GM18499 (cell line): Measurements from ENCODE around the gene RNF126.
"Not testable (repeated sequence)": the region's sequence is repeated elsewhere in the genome, so short reads cannot be mapped to it uniquely, and the experiment has no call there.

Experiments
- ATAC-seq: cut with Tn5 transposase; IDR thresholded peaks from one replicate; pipeline ENCODE4 v1.9.1; 2021; ENCODE audit warnings: moderate number of reproducible peaks; ENCODE audit not compliant: insufficient read depth, unreplicated experiment

Gene RNF126

GRCh38 chr19:632579-633067 lies 30.4 kb downstream of the RNF126 start:
- ATAC-seq: no peak

GRCh38 chr19:629961-630714 lies 32.9 kb downstream of the RNF126 start:
- no peak for ATAC-seq

DNA sequence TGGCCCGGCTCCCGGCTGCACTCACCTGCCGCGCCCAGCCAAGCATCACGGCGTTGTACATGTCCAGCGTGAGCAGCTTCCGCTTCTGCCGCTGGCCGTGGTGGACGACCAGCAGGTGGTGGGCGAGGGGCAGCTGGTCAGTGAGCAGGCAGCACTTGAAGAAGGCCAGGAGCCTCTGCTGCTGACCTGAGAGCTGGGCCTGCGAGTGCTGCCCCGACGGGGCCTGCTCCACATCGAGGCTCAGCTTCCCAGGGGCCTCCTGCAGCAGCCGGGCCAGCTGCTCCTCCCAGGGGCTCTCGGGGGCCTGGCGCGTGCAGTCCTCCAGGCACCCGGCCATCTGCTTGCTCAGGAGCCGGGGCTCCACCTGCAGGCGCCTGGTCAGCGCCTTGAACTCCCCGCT lies 33.5 kb downstream of the RNF126 start:
- ATAC-seq: not testable (repeated sequence)

DNA sequence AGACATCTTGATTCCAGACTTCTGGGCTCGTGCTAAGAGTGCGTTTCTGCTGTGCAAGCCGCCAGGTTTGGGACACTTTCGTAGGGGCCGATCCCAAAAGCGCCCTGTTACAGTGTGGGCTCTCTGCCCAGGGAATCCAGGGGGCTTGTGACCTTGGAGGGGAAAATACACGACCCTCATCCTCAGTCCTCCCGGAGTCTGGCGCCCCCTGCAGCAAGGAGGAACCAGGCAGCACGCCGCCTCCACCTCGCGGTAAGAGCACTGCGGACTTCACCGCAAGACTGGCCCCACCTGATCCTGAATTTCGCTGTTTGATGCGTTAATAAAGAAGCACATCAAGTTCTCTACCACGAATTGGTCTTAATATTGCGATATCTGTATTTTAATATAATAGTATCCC lies 34.8 kb downstream of the RNF126 start:
- no peak for ATAC-seq

DNA sequence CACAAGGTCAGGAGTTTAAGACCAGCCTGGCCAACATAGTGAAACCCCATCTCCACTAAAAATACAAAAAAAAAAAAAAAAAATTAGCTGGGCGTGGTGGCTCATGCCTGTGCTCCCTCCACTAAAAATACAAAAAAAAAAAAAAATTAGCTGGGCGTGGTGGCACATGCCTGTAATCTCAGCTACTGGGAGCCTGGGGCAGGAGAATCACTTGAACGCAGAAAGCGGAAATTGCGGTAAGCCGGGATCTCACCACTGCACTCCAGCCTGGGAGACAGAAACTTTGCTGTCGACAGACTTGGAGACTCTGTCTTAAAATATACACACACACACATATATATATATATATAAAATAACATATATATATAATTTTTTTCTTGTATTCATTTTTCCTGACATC lies 36.4 kb downstream of the RNF126 start:
- not testable (repeated sequence) for ATAC-seq

DNA sequence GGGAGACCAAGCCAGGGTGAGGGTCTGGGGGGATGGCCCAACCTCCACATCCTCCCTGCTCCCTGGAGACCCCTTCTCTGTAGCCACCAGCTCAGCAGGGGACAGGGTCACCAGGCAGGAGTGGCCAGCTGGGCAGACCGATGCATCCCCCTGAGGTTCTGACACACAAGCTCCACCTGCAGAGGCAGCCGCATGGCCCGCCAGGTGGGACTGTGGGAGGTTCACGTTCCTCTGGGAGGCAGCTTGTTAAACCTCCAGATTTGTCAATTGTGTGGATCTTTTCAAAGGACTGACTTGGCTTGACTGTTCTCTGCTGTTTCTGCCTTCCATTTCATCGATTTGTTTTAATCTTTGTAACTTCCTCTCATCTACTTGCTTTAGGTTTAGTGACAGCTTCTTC lies 37.8 kb downstream of the RNF126 start:
- no peak for ATAC-seq

GRCh38 chr19:624433-625109 lies 38.4 kb downstream of the RNF126 start:
- ATAC-seq: no peak

GRCh38 chr19:623974-624373 lies 39.0 kb downstream of the RNF126 start:
- no peak for ATAC-seq

DNA sequence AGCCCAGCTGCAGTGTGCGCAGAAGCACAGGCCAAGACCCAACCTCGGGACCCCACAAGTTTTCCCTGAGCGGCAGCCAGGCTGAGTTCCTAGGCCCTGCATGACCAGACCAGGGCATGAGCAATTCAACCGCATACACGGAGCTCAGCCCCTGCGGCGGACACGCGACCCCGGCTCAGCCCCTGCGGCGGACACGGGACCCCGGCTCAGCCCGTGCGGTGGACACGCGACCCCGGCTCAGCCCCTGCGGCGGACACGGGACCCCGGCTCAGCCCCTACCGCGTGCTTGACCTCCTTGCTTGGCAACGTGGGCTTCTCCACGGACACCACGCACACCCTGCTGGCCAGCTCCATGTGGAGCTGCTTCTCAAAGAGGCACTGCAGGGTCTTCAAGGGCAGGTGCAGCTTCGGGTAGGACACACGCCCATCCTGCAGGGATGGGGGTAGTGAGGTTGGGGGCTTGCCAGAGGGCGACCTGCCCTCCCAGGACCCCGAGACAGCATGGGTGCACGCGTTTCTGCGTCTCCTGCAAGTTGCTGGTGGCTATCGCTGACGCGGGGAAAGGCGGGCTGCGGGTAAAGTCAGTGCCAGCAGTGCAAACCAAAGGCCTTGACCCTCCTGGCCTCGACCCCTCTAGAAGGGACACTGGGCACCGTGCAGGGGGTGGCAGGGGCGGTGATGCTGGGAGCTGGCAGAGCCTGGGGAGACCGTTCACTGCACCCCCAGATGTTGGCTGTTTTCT lies 39.7 kb downstream of the RNF126 start:
- ATAC-seq: no peak

DNA sequence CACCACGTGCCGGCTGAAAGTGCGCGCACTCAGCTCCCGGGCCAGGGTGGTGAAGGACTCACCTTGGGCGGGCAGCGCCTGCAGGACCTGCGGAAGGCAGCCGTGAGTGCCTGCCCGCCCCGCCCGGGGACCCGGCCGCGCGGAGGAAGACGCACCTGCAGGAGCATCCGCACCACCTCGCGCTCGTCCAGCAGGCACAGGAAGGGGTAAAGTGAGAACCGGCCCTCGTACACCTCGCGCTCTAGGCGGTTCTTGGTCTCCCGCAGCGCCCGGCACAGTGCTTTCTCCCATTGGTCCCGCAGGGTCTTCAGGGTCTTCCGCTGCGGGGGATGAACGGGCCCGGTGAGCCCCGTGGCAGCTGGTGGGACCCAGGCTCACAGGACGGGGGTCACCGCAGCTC lies 40.3 kb downstream of the RNF126 start:
- no peak for ATAC-seq

DNA sequence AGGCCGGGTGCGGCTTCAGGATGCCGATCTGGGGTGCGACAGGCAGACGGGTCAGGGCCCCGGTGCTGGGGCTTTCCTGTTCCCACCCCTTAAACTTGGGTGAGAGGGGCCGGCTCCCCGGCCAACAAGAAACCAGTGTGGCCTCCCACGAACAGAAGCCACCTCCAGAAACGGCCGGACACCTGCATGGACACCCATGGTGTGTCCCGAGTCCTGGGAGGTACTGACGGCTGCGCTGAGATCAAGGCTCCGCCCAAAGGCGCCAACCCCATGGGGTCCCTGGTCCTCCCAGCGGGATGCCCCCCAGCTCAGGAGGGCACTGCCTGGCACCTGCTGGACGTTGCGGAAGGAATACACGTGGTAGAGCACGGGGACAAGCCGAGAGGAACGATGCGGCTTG lies 41.2 kb downstream of the RNF126 start:
- no peak for ATAC-seq

- ATAC-seq: not testable (repeated sequence)
Measured at GRCh38 chr19:621191-621590, 41.8 kb downstream of the RNF126 start.

DNA sequence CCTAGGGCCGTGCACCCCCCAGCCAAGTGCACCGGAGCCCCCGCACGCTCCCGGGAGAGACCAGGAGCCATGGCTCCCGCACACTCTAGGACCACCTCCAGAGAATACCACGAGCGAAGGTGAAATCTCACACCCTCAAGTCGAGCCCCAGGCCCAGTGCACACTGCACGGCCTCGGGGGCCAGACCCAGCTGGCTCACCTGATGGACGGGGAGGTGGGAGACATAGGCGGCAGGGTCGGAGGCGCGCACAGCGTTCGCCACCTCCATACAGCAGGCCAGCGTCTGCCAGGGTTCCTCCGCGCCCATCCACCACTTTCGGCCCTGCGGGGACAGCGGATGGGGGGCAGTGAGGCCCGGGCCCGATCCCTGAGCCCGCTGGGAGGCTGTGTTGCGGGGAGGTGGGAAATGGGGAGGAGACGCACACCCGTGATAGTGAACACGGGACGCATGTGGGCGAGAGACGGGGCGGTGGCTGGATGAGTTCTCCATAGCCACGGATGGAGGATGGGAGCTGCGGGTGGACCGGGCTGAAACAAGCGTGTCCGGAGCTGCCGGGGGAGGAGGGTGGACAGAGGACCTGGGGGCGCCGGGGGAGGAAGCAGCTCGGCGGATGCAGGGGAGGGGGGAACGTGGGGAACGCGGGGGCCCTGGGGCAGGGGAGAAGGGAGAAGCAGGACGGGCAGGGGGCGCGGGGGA lies 42.7 kb downstream of the RNF126 start:
- ATAC-seq: no peak

GRCh38 chr19:619286-620002 lies 43.6 kb downstream of the RNF126 start:
- no peak for ATAC-seq

DNA sequence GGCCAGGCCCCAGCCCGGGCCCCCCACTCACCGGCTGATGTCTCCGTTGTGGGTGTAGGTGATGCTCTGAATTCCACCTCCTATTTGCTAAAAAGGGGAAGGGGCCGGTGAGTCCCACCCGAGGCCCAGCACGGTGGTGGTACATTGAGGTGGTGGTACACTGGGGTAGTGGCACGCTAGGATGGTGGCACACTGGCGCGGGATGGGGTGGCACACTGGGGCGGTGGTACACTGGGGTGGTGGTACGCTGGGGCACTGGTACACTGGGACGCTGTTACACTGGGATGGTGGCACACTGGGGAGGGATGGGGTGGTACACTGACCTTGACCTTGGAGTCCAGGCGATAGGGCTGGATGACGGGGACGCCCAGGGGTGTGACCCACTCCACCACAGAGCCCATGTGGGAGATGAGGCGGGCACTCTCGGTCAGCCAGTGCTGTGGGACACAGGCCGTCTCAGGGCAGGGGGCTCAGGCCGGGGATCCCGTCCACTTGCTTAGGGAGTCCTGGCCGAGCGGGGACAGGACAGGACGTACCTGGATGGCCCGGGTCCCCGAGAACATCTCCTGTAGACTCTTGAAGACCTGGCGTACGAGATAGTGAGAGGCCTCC lies 44.2 kb downstream of the RNF126 start:
- ATAC-seq: no peak

DNA sequence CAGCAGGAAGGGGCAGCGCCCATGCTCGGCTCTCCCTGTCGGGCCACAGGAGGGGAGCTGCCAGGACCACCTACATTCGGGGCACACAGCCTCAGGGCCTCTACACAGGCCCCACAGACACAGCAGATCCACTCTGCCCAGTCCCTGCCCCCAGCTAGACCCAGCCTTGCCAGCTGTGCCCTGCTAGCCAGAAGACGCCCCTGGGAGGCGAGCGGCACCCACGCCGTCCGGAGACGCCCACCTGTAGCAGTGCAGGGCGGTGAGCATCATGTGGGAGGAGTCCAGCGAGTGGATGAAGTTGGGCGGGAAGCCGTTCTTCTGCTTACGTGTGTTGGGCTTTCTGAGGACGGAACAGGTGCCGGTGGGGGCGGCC lies 44.8 kb downstream of the RNF126 start:
- ATAC-seq: no peak

DNA sequence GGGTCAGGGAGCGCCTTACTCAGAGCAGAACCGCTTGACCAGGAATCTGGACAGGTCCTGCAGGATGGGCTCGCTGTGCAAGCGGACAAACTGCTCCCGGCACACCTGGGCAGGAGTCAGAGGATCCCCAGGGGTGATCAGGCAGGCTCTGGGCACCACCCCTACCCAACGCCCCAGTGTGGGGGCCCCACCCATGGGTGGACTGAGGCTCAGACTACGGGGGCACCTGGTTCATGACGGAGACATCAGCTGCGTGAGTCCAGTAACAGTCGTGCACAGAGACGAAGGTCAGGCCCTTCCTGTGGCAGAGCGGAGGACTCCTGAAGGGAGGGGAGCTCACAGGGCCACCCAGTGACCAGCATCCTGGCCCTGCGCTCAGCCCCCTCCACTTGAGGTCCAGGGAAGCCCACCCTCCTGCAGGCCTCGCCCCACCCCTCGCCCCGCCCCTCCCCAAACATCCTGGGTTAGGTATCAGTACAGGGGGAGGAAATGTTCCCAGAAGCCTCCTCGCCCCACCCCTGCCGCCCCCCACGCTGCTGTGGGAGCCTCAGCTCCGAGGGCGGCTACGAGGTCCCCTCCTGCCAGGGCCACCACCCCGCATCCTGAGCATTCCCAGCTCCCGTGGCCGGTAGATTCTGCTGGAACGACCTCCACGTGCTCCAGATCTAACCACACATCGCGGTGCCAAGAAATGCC lies 45.3 kb downstream of the RNF126 start:
- ATAC-seq: no peak

DNA sequence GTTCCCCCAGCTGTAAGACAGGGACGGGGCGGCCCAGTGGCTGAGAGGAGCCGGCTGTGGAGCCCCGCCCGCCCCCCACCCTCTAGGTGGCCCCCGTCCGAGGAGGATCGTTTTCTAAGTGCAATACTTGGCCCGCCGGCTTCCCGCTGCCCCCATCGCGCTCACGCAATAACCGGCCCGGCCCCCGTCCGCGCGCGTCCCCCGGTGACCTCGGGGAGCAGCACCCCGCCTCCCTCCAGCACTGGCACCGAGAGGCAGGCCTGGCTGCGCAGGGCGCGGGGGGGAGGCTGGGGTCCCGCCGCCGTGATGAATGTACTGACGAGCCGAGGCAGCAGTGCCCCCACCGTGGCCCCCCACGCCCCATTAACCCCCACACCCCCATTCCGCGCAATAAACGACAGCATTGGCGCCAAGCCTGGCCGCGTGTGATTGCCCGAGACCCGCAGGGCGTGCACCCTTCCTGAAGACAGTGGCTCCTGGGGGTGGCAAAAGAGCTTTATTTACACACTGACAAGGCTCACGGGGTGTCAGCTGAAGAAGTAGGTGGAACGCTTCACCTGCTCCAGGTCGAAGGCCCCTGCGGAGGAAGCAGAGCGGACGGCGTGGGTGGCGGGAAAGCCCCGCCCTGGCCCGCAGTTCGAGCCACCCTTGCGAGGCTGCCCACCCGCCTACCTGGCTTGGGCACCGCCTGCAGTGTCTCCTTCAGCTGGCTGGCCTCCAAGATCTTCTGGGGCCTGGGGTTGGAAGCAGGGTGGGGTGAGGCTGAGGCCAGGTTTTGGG lies 46.1 kb downstream of the RNF126 start:
- ATAC-seq: no peak
